ENCODE measurements around the gene LRP6.
A peak's percentile ranks its signal among the peaks of the same experiment; 100 is the strongest.

Gene LRP6

DNA sequence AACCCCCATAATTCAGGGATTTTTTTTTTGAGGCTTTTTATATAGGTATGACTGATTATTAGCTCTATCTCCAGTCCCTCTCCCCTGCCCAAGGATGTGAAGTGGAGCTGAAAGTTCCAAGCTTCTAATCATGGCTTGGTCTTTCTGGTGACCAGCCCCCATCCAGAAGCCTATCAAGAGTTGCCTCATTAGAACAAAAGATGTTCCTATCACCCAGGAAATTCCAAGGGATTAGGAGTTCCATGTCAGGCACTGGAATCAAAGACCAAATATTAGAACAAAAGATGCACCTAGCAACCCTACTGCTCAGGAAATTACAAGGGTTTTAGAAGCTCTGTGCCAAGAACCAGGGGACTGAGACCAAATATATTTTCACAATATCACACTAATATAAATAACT is 29.9 kb downstream of the LRP6 start:
- in situ Hi-C loops (cut with MboI; ENCODE audit: low sequenced_read_pairs, unreplicated experiment), result no loop called here
- TF ChIP-seq, protein P1, sequence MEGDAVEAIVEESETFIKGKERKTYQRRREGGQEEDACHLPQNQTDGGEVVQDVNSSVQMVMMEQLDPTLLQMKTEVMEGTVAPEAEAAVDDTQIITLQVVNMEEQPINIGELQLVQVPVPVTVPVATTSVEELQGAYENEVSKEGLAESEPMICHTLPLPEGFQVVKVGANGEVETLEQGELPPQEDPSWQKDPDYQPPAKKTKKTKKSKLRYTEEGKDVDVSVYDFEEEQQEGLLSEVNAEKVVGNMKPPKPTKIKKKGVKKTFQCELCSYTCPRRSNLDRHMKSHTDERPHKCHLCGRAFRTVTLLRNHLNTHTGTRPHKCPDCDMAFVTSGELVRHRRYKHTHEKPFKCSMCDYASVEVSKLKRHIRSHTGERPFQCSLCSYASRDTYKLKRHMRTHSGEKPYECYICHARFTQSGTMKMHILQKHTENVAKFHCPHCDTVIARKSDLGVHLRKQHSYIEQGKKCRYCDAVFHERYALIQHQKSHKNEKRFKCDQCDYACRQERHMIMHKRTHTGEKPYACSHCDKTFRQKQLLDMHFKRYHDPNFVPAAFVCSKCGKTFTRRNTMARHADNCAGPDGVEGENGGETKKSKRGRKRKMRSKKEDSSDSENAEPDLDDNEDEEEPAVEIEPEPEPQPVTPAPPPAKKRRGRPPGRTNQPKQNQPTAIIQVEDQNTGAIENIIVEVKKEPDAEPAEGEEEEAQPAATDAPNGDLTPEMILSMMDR (IDR thresholded peaks at IDR 0.05; ENCODE audit: borderline replicate concordance, control extremely low read depth, extremely low read depth, insufficient read depth, missing control alignments), result no peak
- DNase-seq (ENCODE audit: low spot score), result no peak

DNA sequence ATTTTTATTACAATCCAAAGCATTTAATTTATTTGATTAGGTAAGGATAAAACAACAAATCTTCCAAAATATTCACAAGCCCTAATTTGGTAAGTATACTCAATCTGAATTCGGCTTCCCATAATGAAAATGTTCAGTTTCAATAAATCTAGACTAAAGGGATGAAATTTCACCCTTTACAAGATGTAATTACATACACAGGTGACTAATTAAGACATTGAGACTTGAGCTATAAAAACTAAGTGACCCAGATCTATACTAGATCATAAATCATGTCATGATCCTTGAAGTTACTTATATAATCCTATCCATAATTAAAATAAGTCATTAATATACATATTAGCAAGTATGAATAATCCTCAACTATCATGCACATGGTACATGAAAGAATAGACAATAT is 36.6 kb downstream of the LRP6 start:
- in situ Hi-C loops (cut with MboI; ENCODE audit: low sequenced_read_pairs, unreplicated experiment), result no loop called here
- DNase-seq (ENCODE audit: low spot score), result no peak

DNA sequence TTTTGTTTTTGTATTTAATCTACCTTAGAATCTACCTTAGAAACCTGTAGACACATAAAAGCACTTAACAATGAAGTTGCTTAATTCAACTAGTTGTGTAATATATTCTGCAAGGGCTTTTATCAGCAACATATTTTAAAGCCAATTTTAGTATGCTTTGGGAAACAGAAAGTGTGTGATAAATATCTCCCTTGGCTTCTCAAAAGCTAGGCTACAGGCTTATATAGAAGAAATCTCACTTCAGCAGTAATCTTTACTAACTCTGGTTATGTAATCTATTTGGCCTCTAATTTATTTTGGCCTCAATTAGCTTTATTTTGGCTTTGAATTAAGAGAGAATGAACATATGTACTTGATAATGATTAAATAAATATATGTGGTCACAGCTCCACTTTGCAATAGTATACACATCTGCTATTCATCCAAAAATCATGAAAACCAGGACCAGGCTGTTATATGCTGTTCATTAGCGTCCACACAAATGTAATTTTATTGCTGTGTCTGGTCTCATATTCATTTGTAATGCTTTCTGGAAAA is 37.2 kb downstream of the LRP6 start:
- TF ChIP-seq, protein P1 (IDR thresholded peaks at IDR 0.05; ENCODE audit: borderline replicate concordance, control extremely low read depth, extremely low read depth, insufficient read depth, missing control alignments), result no peak

More for the DNA sequence above, 36.6 kb downstream of the LRP6 start:
- TF ChIP-seq, protein P1 (IDR thresholded peaks at IDR 0.05; ENCODE audit: borderline replicate concordance, control extremely low read depth, extremely low read depth, insufficient read depth, missing control alignments), result no peak

DNA sequence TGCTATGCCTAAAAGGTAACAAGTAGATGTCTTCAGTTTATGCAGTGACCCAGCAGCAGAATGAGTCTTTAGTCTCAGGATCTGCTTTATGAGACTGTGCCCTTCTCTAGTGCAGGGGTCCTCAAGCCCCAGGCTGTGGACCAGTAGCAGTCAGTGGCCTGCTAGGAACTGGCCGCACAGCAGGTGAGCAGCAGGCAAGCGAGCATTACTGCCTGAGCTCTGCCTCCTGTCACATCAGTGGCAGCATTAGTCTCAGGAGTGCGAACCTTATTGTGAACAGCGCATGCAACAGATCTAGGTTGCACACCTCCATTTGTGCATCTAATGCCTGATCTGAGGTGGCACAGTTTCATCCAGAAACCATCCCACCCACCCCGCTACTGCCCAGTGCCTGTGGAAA is 38.4 kb downstream of the LRP6 start:
- TF ChIP-seq, protein P1 (IDR thresholded peaks at IDR 0.05; ENCODE audit: borderline replicate concordance, control extremely low read depth, extremely low read depth, insufficient read depth, missing control alignments), result no peak
- in situ Hi-C loops (cut with MboI; ENCODE audit: low sequenced_read_pairs, unreplicated experiment), result no loop called here
- no peak for DNase-seq (ENCODE audit: low spot score)

More for the DNA sequence above, 37.2 kb downstream of the LRP6 start:
- DNase-seq (ENCODE audit: low spot score), result no peak
- in situ Hi-C loops (cut with MboI; ENCODE audit: low sequenced_read_pairs, unreplicated experiment), result no loop called here

DNA sequence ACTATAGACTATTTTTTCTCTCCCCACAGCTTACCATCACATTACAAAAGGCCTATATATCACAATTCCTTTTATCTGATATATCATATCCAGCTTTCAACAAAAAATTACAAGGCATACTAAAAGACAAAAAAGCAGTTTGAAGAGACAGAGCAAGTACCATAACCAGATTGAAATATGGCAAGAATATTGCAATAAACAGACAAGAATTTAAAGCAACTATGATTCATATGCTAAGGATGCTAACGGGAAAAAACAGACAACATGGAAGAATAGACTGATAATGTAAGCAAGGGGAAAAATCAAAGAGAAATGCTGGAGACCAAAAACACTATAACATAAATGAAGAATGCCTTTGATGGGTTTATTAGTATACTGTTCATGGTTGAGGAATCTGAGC is 40.7 kb downstream of the LRP6 start:
- DNase-seq (ENCODE audit: low spot score), result no peak
- in situ Hi-C loops (cut with MboI; ENCODE audit: low sequenced_read_pairs, unreplicated experiment), result no loop called here
- TF ChIP-seq, protein P1 (IDR thresholded peaks at IDR 0.05; ENCODE audit: borderline replicate concordance, control extremely low read depth, extremely low read depth, insufficient read depth, missing control alignments), result no peak

DNA sequence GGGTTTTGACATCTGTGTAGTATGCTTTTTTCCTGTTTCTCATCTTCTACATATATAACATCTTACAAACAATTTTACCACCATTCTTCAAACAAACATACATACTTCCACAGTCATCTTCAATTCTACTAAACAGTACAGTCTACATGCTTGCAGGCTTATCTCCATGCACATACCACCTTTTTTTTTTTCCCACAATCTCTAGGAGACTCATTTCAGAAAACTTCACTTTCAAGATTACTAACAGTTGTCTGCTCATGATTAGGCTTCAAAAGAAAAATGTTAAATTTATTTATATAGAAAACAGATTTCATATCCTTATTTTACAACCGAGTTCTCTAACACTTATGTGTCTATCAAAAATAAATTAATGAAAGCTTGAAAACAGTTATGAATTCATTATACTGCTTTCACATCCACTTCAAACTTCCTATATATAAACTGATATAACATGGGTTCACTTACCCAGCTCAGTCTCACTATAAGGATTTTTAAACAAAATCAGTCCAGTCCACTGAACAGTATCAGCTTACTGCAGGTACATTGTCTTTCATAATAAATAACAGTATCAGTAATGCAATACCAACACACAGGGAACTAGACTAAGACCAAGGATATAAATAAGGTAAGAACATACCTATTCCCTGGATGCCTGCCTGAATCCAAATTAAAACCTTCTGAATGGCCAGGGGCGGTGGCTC is 42.5 kb downstream of the LRP6 start:
- peak; percentile 40 for DNase-seq (ENCODE audit: low spot score)
- TF ChIP-seq, protein P1 (IDR thresholded peaks at IDR 0.05; ENCODE audit: borderline replicate concordance, control extremely low read depth, extremely low read depth, insufficient read depth, missing control alignments), result no peak
- in situ Hi-C loops (cut with MboI; ENCODE audit: low sequenced_read_pairs, unreplicated experiment), result no loop called here
